ENCODE results near the gene NHLRC2.

NHLRC2 gene

GRCh38 chr10:113905756-113906155 lies 51.3 kb downstream of the NHLRC2 start:
- no peak for FAIRE-seq

GRCh38 chr10:113907166-113907565 lies 52.7 kb downstream of the NHLRC2 start:
- FAIRE-seq (no peak), DNase-seq (ENCODE audit: insufficient read length, low spot score) (no peak)

More at GRCh38 chr10:113905756-113906155, 51.3 kb downstream of the NHLRC2 start:
- no peak for DNase-seq (ENCODE audit: insufficient read length, low spot score)

- DNase-seq (ENCODE audit: insufficient read length, low spot score) = no peak
- FAIRE-seq = no peak
Observed at GRCh38 chr10:113908236-113908635, 53.8 kb downstream of the NHLRC2 start.

GRCh38 chr10:113911113-113911512 lies 56.7 kb downstream of the NHLRC2 start:
- no peak for FAIRE-seq
- DNase-seq (ENCODE audit: insufficient read length, low spot score) = no peak

GRCh38 chr10:113911839-113912238 lies 57.4 kb downstream of the NHLRC2 start:
- FAIRE-seq = no peak

GRCh38 chr10:113912582-113912981 lies 58.1 kb downstream of the NHLRC2 start:
- no peak for FAIRE-seq

More at GRCh38 chr10:113911839-113912238, 57.4 kb downstream of the NHLRC2 start:
- DNase-seq (ENCODE audit: insufficient read length, low spot score) = no peak

GRCh38 chr10:113914956-113915355 lies 60.5 kb downstream of the NHLRC2 start:
- FAIRE-seq = no peak

More at GRCh38 chr10:113912582-113912981, 58.1 kb downstream of the NHLRC2 start:
- DNase-seq (ENCODE audit: insufficient read length, low spot score) = no peak

GRCh38 chr10:113915540-113915939 lies 61.1 kb downstream of the NHLRC2 start:
- DNase-seq (ENCODE audit: insufficient read length, low spot score) = no peak
- no peak for FAIRE-seq

More at GRCh38 chr10:113914956-113915355, 60.5 kb downstream of the NHLRC2 start:
- DNase-seq (ENCODE audit: insufficient read length, low spot score) = no peak

- DNase-seq (ENCODE audit: insufficient read length, low spot score) = no peak
- FAIRE-seq = no peak
Observed at GRCh38 chr10:113916053-113916452, 61.6 kb downstream of the NHLRC2 start.

- DNase-seq (ENCODE audit: insufficient read length, low spot score) (no peak), FAIRE-seq (no peak)
Observed at GRCh38 chr10:113917636-113918035, 63.2 kb downstream of the NHLRC2 start.

GRCh38 chr10:113920114-113920513 lies 65.7 kb downstream of the NHLRC2 start:
- DNase-seq (ENCODE audit: insufficient read length, low spot score) (no peak), FAIRE-seq (no peak)

- no peak for DNase-seq (ENCODE audit: insufficient read length, low spot score)
- FAIRE-seq = no peak
Observed at GRCh38 chr10:113920875-113921274, 66.4 kb downstream of the NHLRC2 start.

GRCh38 chr10:113921561-113922370 lies 67.3 kb downstream of the NHLRC2 start:
- DNase-seq (ENCODE audit: insufficient read length, low spot score) (no peak), FAIRE-seq (no peak)

- DNase-seq (ENCODE audit: insufficient read length, low spot score) (no peak), FAIRE-seq (no peak)
Observed at GRCh38 chr10:113922787-113923570, 68.5 kb downstream of the NHLRC2 start.

GRCh38 chr10:113924186-113924585 lies 69.7 kb downstream of the NHLRC2 start:
- FAIRE-seq (no peak), DNase-seq (ENCODE audit: insufficient read length, low spot score) (no peak)

- no peak for FAIRE-seq
Observed at GRCh38 chr10:113924664-113925063, 70.2 kb downstream of the NHLRC2 start.

GRCh38 chr10:113927440-113927839 lies 73.0 kb downstream of the NHLRC2 start:
- no peak for FAIRE-seq

More at GRCh38 chr10:113924664-113925063, 70.2 kb downstream of the NHLRC2 start:
- DNase-seq (ENCODE audit: insufficient read length, low spot score) = no peak

GRCh38 chr10:113928830-113929229 lies 74.4 kb downstream of the NHLRC2 start:
- no peak for DNase-seq (ENCODE audit: insufficient read length, low spot score)
- no peak for FAIRE-seq

More at GRCh38 chr10:113927440-113927839, 73.0 kb downstream of the NHLRC2 start:
- DNase-seq (ENCODE audit: insufficient read length, low spot score) = no peak

GRCh38 chr10:113929522-113929921 lies 75.1 kb downstream of the NHLRC2 start:
- DNase-seq (ENCODE audit: insufficient read length, low spot score) (no peak), FAIRE-seq (no peak)

GRCh38 chr10:113930482-113931057 lies 76.1 kb downstream of the NHLRC2 start:
- FAIRE-seq (no peak), DNase-seq (ENCODE audit: insufficient read length, low spot score) (no peak)

GRCh38 chr10:113932854-113933253 lies 78.4 kb downstream of the NHLRC2 start:
- no peak for DNase-seq (ENCODE audit: insufficient read length, low spot score)
- FAIRE-seq = no peak

Data from HTR-8/SVneo (cell line).